ENCODE results near the gene SNRPA1.

DNA sequence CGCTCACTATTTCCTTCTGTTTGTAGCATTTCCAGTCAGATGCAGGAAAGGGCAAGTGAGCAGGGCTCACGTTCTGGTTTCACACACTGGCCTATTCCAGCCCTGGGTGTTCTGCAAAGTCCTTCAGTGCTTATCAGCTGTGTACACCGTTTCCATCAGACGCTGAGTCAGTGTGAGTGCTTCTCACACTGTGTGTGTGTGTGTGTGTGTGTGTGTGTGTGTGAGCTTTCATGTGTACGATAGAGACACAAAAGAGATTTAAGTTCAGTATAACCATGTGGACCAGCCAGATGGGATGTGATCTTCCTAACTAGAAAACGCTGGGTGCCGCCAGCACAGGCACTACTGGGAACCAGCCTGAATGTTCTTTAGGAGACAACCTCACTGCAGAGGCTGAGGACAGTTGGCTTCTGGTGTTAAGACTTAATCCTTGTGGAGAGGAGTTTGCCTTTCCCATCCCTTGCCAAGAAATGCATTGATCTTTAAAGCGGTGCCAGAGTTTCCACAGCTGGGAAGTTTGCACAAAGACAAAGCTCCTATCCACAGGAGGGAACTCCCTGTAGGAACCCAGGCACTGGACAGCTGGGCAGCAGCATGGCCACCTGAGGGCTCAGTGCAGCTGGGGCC is 39.3 kb downstream of the SNRPA1 start:
- TF ChIP-seq CTCF (conservative IDR thresholded peaks at IDR 0.05) (no peak), ZFX (IDR thresholded peaks at IDR 0.05) (no peak)
